GM18502 (cell line): ENCODE measurements around the gene MAMDC4.
"Not testable (repeated sequence)": the region's sequence is repeated elsewhere in the genome, so short reads cannot be mapped to it uniquely, and the experiment has no call there.

Source experiments
- ATAC-seq: cut with Tn5 transposase; IDR thresholded peaks from one replicate; pipeline ENCODE4 v1.9.1; 2021; ENCODE audit warnings: mild to moderate bottlenecking; ENCODE audit not compliant: unreplicated experiment, poor library complexity

The MAMDC4 gene

DNA sequence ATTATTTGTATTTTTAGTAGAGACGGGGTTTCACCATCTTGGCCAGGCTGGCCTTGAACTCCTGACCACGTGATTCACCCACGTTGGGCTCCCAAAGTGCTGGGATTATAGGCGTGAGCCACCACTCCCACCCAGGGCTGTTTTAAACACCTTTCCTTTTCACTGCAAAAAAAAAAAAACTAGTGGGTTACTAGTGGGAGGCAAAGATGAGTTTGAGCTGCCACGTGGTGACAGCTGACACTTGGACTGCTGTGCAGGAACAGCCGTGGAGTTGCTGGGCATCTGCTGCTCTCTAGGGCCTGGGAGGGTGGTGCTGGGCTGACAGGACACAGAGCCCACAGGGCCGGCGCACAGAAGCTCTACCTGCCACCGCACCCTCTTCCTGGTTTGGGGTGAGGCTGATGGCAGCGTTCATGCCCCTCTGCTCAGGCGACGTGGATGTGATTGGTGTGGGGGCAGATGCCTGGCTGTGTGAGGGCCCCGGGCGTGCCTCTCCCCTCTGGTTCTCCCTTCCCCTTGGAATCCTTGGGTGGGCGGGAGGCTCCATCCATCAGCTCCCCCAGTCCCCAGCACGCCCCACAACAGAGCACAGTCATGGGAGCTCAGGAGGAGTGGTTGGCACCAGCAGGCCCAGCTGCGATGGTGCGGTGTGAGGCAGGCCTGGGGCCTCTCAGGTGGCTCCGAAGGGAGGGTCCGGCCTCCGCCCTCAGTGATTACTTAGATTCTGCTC, 27.5 kb upstream of the MAMDC4 start:
- ATAC-seq: no peak

DNA sequence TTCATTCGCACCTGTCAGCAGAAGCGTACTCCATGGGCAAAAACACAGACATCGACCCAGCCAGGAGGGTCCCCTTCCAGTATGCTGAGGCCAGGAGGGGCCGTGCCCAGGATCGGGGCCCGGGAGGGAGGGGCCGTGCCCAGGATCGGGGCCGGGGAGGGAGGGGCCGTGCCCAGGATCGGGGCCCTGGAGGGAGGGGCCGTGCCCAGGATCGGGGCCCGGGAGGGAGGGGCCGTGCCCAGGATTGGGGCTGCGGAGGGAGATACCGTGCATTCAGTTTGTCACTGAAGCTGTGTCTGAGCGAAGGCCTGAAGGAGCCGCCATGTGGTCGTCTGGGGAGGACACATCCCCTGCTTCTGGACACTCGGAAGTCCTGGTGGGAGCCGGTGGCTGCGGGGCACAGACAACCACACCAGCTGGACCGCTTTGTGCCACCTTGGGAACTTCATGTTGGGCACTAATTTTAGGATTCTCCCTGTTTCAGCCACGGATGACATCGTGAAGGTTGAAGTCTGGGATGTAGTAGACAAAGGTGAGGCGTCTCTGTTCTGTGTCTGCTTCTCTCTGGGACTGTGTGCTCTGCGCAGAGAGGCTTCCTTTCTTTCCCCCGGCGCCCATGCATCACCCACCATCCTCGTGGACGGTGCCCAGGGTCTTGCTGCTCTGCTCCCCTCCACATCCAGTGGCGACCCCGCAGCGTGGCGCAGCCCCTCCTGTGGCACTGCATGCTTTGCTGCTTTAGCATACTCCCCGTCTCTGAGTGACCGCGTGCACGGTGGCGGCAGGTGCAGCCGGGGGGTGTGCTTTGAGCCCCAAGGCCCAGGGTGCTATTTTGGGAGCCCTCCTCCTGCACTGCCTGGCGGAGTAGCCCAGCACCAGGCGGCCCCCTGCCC, 26.6 kb upstream of the MAMDC4 start:
- no peak for ATAC-seq

DNA sequence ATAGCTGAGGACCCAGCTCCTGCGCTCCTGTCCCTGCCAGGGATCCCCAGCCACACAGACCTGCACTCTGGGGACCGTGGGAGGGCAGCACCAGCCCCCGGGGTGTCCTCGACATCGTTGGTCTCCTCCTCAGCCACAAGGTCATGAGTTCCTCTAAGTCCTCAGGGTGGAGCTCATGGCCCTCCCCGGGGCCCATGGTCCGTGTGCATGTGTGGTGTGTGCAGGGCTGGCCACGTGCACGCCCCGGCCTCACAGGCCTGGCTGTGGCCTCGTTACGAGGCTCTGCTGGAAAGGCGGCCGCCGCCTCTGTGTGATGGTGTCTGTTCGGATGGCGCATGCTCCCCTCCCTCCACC, 26.0 kb upstream of the MAMDC4 start:
- ATAC-seq: no peak

DNA sequence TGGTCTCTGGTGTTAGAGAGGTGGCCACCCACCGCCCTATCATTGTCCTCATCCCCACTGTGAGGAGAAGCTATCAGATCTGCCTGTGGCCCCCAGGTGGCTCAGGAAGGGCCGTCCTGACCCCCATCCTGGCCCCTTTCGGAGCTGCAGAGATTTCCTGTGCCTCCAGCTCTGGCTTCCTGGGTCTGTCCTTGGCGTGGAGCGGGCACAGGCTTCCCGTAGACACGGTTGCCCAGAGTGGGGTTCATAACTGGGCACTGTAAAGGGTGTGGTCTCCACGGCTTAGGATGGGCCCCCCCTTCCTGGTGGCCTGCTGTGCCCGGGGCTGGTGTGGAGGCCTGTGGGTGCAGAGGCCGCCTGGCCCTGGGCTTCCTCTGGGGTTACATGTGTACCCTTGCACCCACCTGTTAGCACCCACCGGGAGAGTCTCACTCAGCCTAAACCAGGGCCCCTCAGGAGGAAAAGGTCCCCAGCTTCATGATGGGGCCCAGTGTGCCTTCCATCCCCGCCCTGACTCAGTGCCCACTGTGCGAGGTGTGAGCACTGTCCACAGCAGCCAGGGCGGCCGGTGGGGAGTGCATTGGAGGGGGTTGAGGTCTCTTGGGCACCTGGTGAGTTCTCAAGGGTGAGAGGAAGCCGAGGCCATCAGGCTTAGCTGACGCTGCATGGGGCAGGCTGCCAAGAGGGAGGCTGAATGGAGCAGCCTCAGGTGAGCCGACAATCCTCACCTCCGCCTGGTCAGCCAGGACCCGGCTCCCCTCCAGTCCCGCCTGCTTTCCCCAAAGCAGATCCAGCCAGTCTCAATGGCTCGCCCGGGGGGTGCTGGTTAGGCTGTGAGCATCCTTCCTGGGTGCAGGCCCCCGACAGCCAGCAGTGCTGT, 25.2 kb upstream of the MAMDC4 start:
- ATAC-seq: no peak

DNA sequence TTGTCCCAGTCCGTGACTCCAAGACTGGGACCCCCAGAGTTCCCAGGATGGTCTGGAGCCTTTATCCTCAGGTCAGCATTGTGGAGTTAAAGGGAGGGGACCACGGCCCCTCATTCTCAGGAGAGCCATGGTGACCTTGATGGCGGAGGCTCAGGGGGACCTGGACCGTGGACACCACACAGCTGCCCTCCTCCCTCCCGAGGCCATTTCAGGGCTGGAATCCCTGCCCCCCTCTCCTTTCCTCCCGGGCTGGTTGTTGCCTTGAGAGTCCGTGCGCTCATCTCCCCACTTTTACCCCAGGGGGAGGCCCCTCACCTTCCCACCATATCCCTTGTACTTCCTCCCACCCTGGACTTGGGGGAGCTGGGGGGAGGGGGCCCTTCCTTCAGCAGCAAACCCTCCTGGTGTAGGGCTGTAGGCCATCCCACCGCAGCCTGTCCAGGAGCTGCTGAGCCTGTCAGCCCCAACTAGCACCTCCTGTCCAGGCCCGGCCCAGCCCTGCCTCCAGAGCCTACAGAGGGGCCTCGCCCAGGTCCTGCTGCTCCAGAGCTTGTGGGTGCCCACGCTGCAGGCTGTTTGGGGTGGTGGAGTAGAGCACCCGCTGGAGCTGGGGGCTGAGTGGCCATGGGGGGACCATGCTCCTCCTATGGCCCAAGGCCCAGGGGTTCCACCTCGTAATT, 24.2 kb upstream of the MAMDC4 start:
- ATAC-seq: no peak

- no peak for ATAC-seq
These were observed 23.5 kb upstream of the MAMDC4 start for GRCh38 chr9:136828474-136829140.

DNA sequence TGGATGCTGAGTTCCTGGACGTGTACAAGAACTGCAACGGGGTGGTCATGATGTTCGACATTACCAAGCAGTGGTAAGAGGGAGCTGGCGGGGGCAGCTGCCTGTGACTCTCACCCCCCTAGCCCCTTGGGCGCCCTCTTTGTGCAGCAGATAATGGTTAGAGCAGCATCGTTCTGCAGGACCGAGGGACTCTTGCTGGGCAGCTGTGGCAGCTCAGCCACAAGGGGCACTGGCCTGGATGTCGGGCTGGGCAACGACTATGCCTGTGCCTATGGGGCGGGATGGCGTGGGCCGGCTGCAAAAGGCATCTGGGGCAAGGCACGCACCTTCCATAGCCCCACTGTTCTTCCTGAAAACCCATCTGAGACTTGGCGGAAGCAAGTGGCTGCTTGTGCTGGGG, 22.7 kb upstream of the MAMDC4 start:
- no peak for ATAC-seq

DNA sequence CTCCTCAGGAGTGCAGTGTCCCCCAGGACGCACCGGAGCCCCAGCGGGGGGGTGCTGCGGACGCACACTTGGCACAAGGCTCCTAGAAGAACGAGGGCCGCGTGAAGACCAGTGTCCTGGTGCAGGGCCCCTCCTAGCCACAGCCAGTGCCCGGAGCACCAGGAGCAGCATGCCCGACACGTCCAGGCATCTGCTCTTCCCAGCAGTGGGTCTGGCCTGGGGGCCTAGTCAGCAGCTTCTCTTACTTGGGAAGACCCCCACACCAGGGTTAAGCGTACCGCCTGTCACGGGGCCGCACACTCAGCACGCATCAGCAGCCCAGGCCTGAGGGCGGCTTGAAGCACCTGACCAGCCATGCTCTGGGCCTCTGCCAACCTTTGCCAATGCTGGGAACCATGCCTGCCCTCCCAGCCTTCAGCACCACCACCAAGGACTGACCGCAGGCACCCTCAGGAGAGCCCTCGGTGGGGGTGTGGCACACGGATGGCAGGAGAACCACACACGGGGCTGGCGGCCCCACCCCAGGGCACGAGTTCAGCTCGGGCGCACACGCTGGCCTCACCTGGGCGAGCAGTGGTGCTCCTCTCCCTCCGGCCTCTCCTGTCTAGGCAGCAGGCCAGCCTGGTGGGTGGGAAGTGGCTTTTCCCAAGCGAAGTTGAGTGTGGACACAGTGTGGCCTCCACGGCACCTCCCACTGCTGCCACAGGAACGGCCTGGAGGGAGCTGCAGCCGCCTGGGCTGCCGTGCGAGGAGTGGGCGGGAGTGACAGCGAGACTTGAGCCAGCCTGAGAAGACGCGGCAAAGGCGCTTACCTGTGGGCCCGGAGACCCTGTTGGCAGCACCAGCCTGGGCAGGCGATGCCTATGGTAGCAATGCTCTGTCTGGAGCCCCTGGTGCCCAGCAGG, 21.9 kb upstream of the MAMDC4 start:
- no peak for ATAC-seq

DNA sequence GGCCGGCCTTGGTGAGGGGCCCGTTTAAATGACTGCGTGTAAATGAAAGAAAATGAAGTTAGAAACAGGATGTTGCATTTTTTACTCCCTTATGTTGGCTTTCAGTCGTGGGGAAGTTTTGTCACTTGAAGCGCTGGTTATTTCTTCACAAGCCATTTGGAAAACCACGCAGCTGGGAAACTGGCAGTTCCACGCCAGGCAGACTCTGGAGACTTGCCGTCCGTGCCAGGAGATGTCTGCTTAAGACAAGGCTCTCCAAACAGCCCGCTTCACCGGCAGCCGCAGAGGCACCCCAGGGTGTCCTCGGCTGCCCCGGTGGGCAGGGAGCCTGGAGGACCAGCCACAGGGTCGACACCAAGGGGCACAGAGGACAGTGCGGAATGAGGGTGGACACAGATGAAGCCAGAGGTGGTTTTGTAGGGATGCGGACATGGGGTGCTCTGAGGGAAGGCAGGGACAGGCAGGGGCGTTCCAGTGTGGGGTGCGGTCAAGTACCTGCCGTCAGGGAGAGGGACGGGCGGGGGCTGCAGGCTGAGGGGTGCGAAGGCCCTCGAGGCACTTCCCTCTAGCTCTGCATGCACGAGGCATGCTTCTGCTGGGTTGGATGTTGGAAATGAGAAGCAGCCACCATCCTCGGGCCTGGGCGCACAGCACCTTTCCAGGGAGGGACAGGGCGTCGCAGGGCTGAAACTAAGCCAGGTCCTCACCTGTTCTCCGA, 21.0 kb upstream of the MAMDC4 start:
- ATAC-seq: no peak

GRCh38 chr9:136831720-136832104, 20.4 kb upstream of the MAMDC4 start:
- ATAC-seq: no peak

- ATAC-seq: no peak
These were observed 19.6 kb upstream of the MAMDC4 start for GRCh38 chr9:136832581-136832980.

- ATAC-seq: not testable (repeated sequence)
These were observed 18.6 kb upstream of the MAMDC4 start for GRCh38 chr9:136833381-136834048.

DNA sequence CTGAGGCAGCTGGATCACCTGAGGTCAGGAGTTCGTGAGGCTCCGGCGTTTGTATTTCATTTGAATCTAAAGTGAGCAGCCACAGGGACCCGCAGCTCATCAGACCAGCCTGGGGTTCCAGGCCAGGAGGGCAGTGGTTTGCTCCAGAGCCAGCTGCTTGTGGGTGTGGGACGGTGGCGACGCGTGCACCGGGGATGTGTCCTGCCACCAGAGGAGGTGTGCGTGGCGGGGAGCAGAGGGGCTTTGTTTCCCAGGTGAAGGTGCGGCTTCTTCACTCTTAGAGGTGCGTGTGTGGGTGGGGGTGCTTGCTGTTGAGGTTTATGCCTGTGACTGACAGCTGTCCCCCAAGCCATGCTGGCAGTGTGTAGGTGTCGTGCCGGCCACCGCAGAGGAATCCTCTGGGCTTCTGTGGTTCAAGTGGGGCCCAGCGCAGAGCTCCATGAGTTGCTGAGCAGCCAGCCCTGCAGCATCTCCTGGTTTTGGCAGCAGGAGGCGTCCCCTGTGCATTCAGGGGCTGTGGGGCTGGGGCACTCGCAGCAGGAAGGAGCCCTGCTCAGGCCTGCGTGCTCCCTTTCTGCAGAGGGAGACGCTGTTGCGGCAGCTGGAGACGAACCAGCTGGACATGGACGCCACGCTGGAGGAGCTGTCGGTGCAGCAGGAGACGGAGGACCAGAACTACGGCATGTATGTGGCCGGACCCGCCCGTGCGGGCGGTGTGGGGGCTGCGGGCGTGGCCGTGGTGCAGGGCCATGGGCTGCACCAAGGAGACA, 16.8 kb upstream of the MAMDC4 start:
- ATAC-seq: no peak

- no peak for ATAC-seq
These were observed 15.9 kb upstream of the MAMDC4 start for GRCh38 chr9:136835932-136836904.

- ATAC-seq: no peak
These were observed 14.8 kb upstream of the MAMDC4 start for GRCh38 chr9:136837146-136837855.
